Stimulated activated CD4-positive, alpha-beta T cell treated with anti-CD3 and anti-CD28 coated beads, Interleukin-12 subunit alpha, Interleukin-12 subunit beta, amount 100 ng/mL, for 24 hours (primary cell): Measurements from ENCODE around the gene PRPF6.

Experiments used
- DNase-seq, 2 experiments: peaks; one replicate each; pipeline ENCODE4 v3.0.0-alpha.2; 2020; ENCODE audit warnings: low read depth in 2 of 2

The PRPF6 gene

GRCh38 chr20:64077541-64077875, 96.6 kb downstream of the PRPF6 start:
- DNase-seq: no peak

GRCh38 chr20:64077876-64078551, 97.1 kb downstream of the PRPF6 start:
- DNase-seq: no peak

- no peak for DNase-seq
Measured at GRCh38 chr20:64078934-64079272, 98.0 kb downstream of the PRPF6 start.

- DNase-seq: peak in 1 of 2 experiments; percentile 64
Measured at GRCh38 chr20:64079273-64080012, 98.5 kb downstream of the PRPF6 start, which contains the start of gene RGS19. Gene RGS19 (minus strand): TSS chr20:64079518. CDS start chr20:64076886, 2,632 bp downstream.

- DNase-seq: no peak
Measured at GRCh38 chr20:64080013-64080812, 99.3 kb downstream of the PRPF6 start, which contains the start of gene OPRL1. Gene OPRL1 (plus strand): TSS chr20:64080082. CDS start chr20:64092721, 12,639 bp downstream.

- no peak for DNase-seq
Measured at GRCh38 chr20:64080813-64081623, 100.1 kb downstream of the PRPF6 start.

- no peak for DNase-seq
Measured at GRCh38 chr20:64081624-64081964, 100.7 kb downstream of the PRPF6 start.

GRCh38 chr20:64082126-64082731, 101.3 kb downstream of the PRPF6 start:
- no peak for DNase-seq
